Measurements from ENCODE around the gene SLC6A11.

Gene SLC6A11

DNA sequence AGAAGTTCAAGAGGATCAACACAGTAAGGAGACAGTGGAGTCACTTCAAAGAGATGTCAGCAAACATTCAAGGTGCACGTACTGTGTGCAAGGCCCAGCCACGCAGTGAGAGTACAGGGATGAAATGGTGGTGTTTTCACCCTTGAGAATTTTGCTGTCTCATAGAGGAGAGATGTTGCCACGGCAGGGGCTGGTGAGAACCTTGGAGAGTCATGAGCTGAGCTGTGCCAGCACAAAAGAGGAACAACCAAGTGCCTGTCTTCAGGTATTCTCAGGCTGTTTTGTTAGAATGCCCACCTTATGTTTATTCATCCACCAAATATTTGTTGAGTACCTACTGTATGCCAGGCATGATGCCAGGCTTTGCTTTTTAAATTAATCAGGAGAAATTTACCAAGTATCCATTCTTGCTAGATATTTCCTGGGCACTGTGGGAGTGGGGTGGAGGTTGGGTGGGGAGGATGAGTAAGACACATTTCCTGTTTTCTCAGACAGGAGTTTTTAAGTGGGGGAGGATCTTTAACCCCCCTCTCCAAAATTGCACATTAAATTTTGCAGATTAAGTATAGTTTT lies 72.6 kb downstream of the SLC6A11 start:
- TF ChIP-seq ZNF8 (CRISPR knock-in tag; IDR thresholded peaks at IDR 0.05) (no peak), CSDC2 (CRISPR knock-in tag; IDR thresholded peaks at IDR 0.05) (no peak), RARB (CRISPR knock-in tag; IDR thresholded peaks at IDR 0.05) (no peak), ZNF70 (CRISPR knock-in tag; IDR thresholded peaks at IDR 0.05) (no peak), BACH2 (CRISPR knock-in tag; IDR thresholded peaks at IDR 0.05; ENCODE audit: borderline replicate concordance) (no peak)
- TF ChIP-seq, protein P1, sequence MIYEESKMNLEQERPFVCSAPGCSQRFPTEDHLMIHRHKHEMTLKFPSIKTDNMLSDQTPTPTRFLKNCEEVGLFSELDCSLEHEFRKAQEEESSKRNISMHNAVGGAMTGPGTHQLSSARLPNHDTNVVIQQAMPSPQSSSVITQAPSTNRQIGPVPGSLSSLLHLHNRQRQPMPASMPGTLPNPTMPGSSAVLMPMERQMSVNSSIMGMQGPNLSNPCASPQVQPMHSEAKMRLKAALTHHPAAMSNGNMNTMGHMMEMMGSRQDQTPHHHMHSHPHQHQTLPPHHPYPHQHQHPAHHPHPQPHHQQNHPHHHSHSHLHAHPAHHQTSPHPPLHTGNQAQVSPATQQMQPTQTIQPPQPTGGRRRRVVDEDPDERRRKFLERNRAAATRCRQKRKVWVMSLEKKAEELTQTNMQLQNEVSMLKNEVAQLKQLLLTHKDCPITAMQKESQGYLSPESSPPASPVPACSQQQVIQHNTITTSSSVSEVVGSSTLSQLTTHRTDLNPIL (CRISPR knock-in tag; IDR thresholded peaks at IDR 0.05; ENCODE audit: low read depth) = no peak
- TF ChIP-seq, protein P2, sequence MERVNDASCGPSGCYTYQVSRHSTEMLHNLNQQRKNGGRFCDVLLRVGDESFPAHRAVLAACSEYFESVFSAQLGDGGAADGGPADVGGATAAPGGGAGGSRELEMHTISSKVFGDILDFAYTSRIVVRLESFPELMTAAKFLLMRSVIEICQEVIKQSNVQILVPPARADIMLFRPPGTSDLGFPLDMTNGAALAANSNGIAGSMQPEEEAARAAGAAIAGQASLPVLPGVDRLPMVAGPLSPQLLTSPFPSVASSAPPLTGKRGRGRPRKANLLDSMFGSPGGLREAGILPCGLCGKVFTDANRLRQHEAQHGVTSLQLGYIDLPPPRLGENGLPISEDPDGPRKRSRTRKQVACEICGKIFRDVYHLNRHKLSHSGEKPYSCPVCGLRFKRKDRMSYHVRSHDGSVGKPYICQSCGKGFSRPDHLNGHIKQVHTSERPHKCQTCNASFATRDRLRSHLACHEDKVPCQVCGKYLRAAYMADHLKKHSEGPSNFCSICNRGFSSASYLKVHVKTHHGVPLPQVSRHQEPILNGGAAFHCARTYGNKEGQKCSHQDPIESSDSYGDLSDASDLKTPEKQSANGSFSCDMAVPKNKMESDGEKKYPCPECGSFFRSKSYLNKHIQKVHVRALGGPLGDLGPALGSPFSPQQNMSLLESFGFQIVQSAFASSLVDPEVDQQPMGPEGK (CRISPR knock-in tag; IDR thresholded peaks at IDR 0.05; ENCODE audit: borderline replicate concordance) = no peak
- no peak for ATAC-seq

DNA sequence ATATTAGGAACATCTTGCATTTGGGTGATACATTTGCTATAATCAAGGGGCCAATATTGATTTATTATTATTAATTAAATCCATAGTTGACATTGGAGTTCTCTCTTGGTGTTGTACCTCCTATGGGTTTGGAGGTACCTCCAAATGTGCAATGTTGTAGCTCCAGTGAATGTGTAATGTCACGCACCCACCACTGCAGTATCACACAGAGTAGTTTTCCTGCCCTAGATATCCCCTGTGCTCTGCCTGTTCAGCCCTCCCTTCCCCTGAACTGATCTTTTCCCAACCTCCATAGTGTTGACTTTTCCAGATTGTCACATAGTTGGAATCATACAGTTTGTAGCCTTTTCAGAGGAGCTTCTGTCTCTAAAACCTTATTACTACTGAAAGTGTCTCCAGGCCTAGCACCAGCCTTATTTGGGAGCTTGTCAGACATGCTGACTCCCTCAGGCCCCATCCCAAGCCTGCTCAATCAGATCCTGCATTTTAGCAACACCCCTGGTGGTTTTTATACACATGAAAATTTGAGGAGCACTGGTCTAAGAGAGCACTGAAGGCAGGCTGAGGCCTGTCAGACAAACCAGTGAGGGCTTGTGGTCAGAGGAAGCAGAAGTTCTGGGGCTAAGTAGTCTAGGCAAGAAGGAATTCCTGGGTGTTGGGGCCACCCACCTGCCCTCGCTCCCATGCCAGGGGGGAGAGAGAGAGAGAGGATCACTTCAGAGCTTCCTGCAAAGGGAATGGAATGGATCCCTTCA lies 73.4 kb downstream of the SLC6A11 start:
- TF ChIP-seq TOX (CRISPR knock-in tag; IDR thresholded peaks at IDR 0.05; ENCODE audit: borderline replicate concordance) (no peak), CSDC2 (CRISPR knock-in tag; IDR thresholded peaks at IDR 0.05) (no peak), ZFP3 (CRISPR knock-in tag; IDR thresholded peaks at IDR 0.05) (no peak), GLIS3 (CRISPR knock-in tag; IDR thresholded peaks at IDR 0.05) (no peak), ESRRG (CRISPR knock-in tag; IDR thresholded peaks at IDR 0.05) (no peak), SNAI2 (CRISPR knock-in tag; IDR thresholded peaks at IDR 0.05) (no peak), ZC3H10 (CRISPR knock-in tag; IDR thresholded peaks at IDR 0.05) (no peak), OSR1 (CRISPR knock-in tag; IDR thresholded peaks at IDR 0.05) (no peak), ARNTL (CRISPR knock-in tag; IDR thresholded peaks at IDR 0.05; ENCODE audit: borderline replicate concordance, low read depth) (no peak), ZNF70 (CRISPR knock-in tag; IDR thresholded peaks at IDR 0.05) (no peak), ISL1 (CRISPR knock-in tag; IDR thresholded peaks at IDR 0.05) (no peak), ZFP30 (CRISPR knock-in tag; IDR thresholded peaks at IDR 0.05) (no peak)
- TF ChIP-seq, protein P3, sequence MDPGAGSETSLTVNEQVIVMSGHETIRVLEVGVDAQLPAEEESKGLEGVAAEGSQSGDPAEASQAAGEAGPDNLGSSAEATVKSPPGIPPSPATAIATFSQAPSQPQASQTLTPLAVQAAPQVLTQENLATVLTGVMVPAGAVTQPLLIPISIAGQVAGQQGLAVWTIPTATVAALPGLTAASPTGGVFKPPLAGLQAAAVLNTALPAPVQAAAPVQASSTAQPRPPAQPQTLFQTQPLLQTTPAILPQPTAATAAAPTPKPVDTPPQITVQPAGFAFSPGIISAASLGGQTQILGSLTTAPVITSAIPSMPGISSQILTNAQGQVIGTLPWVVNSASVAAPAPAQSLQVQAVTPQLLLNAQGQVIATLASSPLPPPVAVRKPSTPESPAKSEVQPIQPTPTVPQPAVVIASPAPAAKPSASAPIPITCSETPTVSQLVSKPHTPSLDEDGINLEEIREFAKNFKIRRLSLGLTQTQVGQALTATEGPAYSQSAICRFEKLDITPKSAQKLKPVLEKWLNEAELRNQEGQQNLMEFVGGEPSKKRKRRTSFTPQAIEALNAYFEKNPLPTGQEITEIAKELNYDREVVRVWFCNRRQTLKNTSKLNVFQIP (CRISPR knock-in tag; IDR thresholded peaks at IDR 0.05; ENCODE audit: borderline replicate concordance, low read depth) = no peak
- TF ChIP-seq, protein P2 (CRISPR knock-in tag; IDR thresholded peaks at IDR 0.05; ENCODE audit: borderline replicate concordance) = no peak
- TF ChIP-seq, protein P4, sequence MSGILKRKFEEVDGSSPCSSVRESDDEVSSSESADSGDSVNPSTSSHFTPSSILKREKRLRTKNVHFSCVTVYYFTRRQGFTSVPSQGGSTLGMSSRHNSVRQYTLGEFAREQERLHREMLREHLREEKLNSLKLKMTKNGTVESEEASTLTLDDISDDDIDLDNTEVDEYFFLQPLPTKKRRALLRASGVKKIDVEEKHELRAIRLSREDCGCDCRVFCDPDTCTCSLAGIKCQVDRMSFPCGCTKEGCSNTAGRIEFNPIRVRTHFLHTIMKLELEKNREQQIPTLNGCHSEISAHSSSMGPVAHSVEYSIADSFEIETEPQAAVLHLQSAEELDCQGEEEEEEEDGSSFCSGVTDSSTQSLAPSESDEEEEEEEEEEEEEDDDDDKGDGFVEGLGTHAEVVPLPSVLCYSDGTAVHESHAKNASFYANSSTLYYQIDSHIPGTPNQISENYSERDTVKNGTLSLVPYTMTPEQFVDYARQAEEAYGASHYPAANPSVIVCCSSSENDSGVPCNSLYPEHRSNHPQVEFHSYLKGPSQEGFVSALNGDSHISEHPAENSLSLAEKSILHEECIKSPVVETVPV (CRISPR knock-in tag; IDR thresholded peaks at IDR 0.05) = no peak
- no peak for ATAC-seq

DNA sequence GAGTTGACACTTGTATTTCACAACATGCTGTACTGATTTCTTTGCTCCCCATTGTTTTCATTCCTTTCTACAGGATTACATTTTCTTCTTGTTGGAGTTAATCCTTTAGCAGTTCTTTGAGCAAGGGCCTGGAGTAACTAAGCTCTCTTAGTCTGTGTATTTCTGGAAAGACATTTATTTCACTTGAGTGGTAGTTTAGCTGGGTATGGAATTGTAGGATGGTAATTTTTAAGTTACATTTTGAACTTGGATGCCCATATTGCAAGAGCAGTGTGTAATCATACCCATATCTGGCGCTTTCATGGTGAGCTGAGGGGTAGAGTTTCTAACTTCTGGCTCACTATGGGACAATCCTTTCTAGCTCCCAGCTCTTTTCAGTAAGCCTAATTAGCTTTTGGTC lies 74.6 kb downstream of the SLC6A11 start:
- no peak for ATAC-seq
- TF ChIP-seq TOX (CRISPR knock-in tag; IDR thresholded peaks at IDR 0.05; ENCODE audit: borderline replicate concordance) = no peak
- TF ChIP-seq, protein P5, sequence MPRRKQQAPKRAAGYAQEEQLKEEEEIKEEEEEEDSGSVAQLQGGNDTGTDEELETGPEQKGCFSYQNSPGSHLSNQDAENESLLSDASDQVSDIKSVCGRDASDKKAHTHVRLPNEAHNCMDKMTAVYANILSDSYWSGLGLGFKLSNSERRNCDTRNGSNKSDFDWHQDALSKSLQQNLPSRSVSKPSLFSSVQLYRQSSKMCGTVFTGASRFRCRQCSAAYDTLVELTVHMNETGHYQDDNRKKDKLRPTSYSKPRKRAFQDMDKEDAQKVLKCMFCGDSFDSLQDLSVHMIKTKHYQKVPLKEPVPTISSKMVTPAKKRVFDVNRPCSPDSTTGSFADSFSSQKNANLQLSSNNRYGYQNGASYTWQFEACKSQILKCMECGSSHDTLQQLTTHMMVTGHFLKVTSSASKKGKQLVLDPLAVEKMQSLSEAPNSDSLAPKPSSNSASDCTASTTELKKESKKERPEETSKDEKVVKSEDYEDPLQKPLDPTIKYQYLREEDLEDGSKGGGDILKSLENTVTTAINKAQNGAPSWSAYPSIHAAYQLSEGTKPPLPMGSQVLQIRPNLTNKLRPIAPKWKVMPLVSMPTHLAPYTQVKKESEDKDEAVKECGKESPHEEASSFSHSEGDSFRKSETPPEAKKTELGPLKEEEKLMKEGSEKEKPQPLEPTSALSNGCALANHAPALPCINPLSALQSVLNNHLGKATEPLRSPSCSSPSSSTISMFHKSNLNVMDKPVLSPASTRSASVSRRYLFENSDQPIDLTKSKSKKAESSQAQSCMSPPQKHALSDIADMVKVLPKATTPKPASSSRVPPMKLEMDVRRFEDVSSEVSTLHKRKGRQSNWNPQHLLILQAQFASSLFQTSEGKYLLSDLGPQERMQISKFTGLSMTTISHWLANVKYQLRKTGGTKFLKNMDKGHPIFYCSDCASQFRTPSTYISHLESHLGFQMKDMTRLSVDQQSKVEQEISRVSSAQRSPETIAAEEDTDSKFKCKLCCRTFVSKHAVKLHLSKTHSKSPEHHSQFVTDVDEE (CRISPR knock-in tag; IDR thresholded peaks at IDR 0.05) = no peak
- no peak for TF ChIP-seq ESRRG (CRISPR knock-in tag; IDR thresholded peaks at IDR 0.05)
- TF ChIP-seq, protein P3 (CRISPR knock-in tag; IDR thresholded peaks at IDR 0.05; ENCODE audit: borderline replicate concordance, low read depth) = no peak
- TF ChIP-seq ZFP30 (CRISPR knock-in tag; IDR thresholded peaks at IDR 0.05) = no peak
- TF ChIP-seq CSDC2 (CRISPR knock-in tag; IDR thresholded peaks at IDR 0.05) = no peak
- TF ChIP-seq ZC3H10 (CRISPR knock-in tag; IDR thresholded peaks at IDR 0.05) = no peak
- TF ChIP-seq PPARA (CRISPR knock-in tag; IDR thresholded peaks at IDR 0.05; ENCODE audit: borderline replicate concordance) = no peak
- TF ChIP-seq, protein P2 (CRISPR knock-in tag; IDR thresholded peaks at IDR 0.05; ENCODE audit: borderline replicate concordance) = no peak
- TF ChIP-seq ISL1 (CRISPR knock-in tag; IDR thresholded peaks at IDR 0.05) = no peak
- TF ChIP-seq ARNTL (CRISPR knock-in tag; IDR thresholded peaks at IDR 0.05; ENCODE audit: borderline replicate concordance, low read depth) = no peak
- no peak for TF ChIP-seq ZNF70 (CRISPR knock-in tag; IDR thresholded peaks at IDR 0.05)

Data from SK-N-SH treated with all-trans-retinoic acid at 6 μM for 48 hours (cell line).